Activated CD4-positive, alpha-beta T cell treated with anti-CD3 and anti-CD28 coated beads for 36 hours (primary cell): ENCODE results near the gene LBHD2. TPM values are rescaled to one million over a fixed set of nuclear protein-coding genes. Genes with fewer than 3 reads are reported as not detected.

Source experiments
- ATAC-seq: fragments of 200-7000 bp; cut with Tn5 transposase; one replicate; pipeline ENCODE4 v1.10.0; 2021; ENCODE audit warnings: mild to moderate bottlenecking, moderate library complexity
- CTCF ChIA-PET: fragments of 350-600 bp; sonication (Branson Sonifier 250); formaldehyde crosslinking; loops from one replicate; lab custom pipeline; 2021; ENCODE audit warnings: antibody characterized with exemption; lab: Charles Lee
- POLR2A ChIA-PET: fragments of 350-600 bp; sonication (Branson Sonifier 250); formaldehyde crosslinking; loops from one replicate; lab custom pipeline; 2021; ENCODE audit warnings: antibody characterized with exemption, inconsistent platforms; lab: Charles Lee
- DNase-seq: peaks from one replicate; pipeline ENCODE4 v3.0.0-alpha.2; 2020
- H3K27ac Mint-ChIP-seq: one replicate; pipeline ENCODE4 v1.8.0; 2021; ENCODE audit warnings: mixed read lengths
- H3K27me3 Mint-ChIP-seq: one replicate; pipeline ENCODE4 v1.8.0; 2021; ENCODE audit warnings: mixed read lengths
- H3K36me3 Mint-ChIP-seq: one replicate; pipeline ENCODE4 v1.8.0; 2021; ENCODE audit warnings: low read depth, mixed read lengths
- H3K4me1 Mint-ChIP-seq: one replicate; pipeline ENCODE4 v1.8.0; 2021; ENCODE audit warnings: mixed read lengths
- H3K4me3 Mint-ChIP-seq: one replicate; pipeline ENCODE4 v1.8.0; 2021; ENCODE audit warnings: mild to moderate bottlenecking, moderate library complexity, mixed read lengths
- H3K9me3 Mint-ChIP-seq: one replicate; pipeline ENCODE4 v1.8.0; 2021; ENCODE audit warnings: low read depth, mixed read lengths
- intact Hi-C, 2 experiments: fragments of 100-400 bp; cut with DNase I in 1 of 2; cut with micrococcal nuclease in 1 of 2; formaldehyde crosslinking; loops; one replicate each; pipeline versions ENCODE4 v1.14.2 to v1.15.1; 2022 to 2024; cut with DNase I, micrococcal nuclease
- total RNA-seq, 2 experiments: library from RNA; stranded (reverse); gene quantifications; one replicate each; pipeline ENCODE4 v1.2.3, GENCODE V29; 2021

The LBHD2 gene
- total RNA-seq, 2 experiments from 2014 or later, result not detected

DNA sequence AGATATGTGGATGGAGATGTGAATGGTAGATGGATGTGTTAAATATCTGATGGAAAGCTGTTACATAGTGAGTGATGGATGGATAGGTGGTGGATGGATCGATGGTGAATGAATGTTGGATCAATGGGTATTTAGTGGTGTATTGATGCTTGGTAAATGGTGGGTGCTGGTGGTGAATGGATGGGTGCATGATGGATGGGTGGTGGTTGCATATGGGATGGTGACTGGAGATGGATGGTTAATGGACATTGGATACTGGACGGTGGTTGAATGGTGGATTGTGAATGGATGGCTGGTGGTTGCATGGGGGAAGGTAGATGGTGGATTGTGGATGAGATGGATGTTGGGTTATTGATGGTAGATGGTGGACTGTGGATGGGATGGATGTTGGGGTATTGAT lies 2.1 kb upstream of the LBHD2 start:
- Mint-ChIP-seq H3K27ac (no peak overlapping the region), H3K27me3 (peaks cover 6% of the 10 kb centered on the region), H3K4me3 (no peak overlapping the region), H3K9me3 (no peaks in the 10 kb centered on the region), H3K4me1 (no peaks in the 10 kb centered on the region), H3K36me3 (no peaks in the 10 kb centered on the region)
- no peak for DNase-seq
- CTCF ChIA-PET, result no interaction called here
- intact Hi-C loops, result no loop called here
- POLR2A ChIA-PET, result no interaction called here
- no peak for ATAC-seq

DNA sequence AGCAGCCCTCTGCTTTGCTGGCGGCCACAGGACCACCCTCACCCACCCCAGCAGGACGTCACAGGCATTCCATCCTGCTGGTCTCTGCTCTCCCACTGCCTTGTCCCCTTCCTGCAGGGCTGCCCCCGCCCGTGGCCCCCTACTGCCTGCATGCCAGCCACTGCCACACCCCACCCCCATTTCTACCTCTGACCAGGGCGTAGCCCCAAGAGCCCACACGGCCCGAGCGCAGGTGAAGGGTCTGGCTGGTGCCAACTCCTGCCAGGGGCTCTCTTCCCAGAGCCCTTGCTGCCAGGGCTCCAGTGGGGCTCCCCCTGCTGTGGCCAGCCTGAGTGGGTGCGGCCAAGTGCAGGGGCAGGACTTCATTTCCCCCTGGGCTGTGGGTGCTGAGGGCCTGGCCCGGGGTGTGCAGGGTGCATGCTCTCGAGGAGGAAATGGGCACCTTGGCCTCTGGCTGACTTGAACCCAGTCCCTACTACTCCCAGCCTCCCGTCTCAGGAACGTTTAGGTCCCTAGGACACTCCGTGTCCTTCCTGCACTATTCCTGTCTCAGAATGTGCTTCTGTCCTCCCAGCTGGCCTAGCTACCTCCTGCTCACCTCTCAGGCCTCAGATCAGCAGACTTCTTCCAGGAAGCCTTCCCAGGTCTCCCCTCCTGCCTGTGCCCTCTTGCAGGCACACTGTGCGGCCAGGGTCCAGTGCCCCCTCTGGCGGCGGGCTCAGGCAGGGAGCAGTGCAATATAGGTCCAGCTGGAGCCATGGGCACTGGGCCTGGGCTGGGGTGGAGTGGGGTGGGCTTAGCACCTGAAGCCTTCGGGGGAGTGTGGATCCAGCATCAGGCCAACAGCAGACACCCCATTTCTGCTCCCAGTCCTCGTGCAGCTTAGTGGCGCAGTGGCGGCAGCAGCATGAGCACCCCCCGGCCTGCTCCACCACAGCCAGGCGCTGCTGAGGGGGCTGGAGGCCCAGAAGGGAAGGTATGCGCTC lies 1.4 kb downstream of the LBHD2 start:
- H3K27me3 Mint-ChIP-seq, result peaks cover 6% of the 10 kb centered on the region
- DNase-seq (no peak), ATAC-seq (no peak)
- no peak overlapping the region for H3K27ac Mint-ChIP-seq
- intact Hi-C loops, result no loop called here
- H3K4me3 Mint-ChIP-seq, result no peak overlapping the region
- H3K9me3 Mint-ChIP-seq, result no peaks in the 10 kb centered on the region
- no peaks in the 10 kb centered on the region for H3K36me3 Mint-ChIP-seq
- ChIA-PET CTCF (interaction anchor here (1.3 kb wide), 1 partner anchor 20 kb away, joined by 5 read pairs; no protein-coding TSS in a partner anchor), POLR2A (no interaction called here)
- no peaks in the 10 kb centered on the region for H3K4me1 Mint-ChIP-seq

DNA sequence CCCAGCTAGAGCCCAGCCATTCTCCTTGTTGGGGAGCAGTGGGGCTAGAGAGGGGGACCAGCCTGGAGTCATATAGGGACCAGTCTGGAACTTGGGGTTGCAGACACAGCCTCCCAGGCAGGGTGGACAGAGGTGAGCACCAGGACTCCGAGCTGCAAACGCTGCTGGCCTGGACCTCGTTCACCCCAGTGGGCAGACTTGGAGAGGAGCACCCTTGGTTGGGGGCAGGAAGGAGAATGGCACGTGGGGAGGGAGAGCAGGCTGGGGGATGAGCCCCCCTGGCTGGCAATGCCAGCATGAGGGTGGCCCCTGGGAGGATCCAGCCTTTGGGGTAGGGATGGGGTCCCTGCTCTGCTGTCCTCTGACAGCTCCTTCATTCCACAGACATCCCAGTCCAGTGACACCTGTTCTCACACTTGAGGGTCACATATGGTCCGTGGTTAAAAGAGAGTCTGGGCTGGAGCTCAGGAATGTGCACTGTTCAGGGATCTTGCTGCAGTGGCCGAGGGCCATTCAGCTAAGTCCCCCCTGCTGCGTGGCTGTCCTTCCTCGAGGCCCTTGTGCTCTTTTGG lies 2.8 kb downstream of the LBHD2 start:
- Mint-ChIP-seq H3K9me3 (no peaks in the 10 kb centered on the region), H3K36me3 (no peaks in the 10 kb centered on the region), H3K4me1 (peaks cover 3% of the 10 kb centered on the region), H3K27ac (no peak overlapping the region), H3K4me3 (no peak overlapping the region), H3K27me3 (peaks cover 6% of the 10 kb centered on the region)
- ChIA-PET POLR2A (no interaction called here), CTCF (no interaction called here)
- ATAC-seq (no peak), DNase-seq (no peak)
- intact Hi-C loops, result no loop called here

DNA sequence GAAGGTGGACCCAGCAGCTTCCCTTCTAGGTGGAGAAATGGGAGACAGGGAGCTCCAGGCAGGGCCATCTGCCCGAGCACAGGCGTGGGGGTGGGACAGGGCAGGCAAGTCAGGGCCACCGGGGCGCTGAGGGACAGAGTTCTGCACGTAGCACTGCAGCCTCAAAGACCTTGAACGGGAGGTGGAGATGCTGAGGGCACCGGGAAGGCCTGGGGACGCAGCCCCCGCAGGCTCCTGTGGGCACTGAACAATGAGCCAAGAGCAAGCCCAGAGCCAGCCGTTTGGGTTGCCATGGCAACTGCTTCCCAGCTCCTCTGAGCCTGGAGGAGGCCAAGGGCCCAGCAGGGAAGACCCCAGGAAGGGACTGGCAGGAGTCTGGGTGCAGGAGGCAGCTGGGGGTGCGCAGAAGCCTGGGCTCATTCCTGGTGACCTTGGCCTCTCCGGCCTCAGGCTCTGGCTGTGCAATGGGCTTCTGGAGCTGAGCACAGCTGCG lies 3.4 kb downstream of the LBHD2 start:
- no peaks in the 10 kb centered on the region for H3K36me3 Mint-ChIP-seq
- POLR2A ChIA-PET, result no interaction called here

DNA sequence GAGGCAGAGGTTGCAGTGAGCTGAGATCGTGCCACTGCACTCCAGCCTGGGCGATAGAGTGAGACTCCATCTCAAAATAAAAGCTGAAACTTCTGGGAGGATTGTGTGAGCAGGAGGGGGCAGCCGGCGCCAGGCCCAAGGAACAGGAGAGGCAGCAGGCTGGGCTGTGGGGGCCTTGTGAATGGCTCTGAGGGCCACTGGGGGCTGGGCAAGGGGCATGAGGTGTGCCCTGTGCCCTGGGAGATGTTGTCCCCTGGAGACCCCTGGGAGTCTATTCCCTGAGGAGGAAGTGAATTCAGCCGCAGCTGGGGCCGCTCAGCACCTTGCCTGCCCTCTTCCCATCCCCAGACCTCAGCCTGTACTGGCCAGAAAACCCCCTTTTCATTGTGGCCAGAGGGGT lies 4.9 kb downstream of the LBHD2 start:
- ATAC-seq, result no peak
- H3K9me3 Mint-ChIP-seq, result no peaks in the 10 kb centered on the region
- H3K36me3 Mint-ChIP-seq, result no peaks in the 10 kb centered on the region
- CTCF ChIA-PET, result interaction anchor here (1.2 kb wide), 1 partner anchor 16 kb away, joined by 3 read pairs; no protein-coding TSS in a partner anchor
- no peak overlapping the region for H3K4me3 Mint-ChIP-seq
- no peak for DNase-seq
- POLR2A ChIA-PET, result no interaction called here
- H3K4me1 Mint-ChIP-seq, result peaks cover 3% of the 10 kb centered on the region
- H3K27ac Mint-ChIP-seq, result no peak overlapping the region
- intact Hi-C loops, result no loop called here
- peaks cover 6% of the 10 kb centered on the region for H3K27me3 Mint-ChIP-seq

More for the DNA sequence above, 3.4 kb downstream of the LBHD2 start:
- no peak overlapping the region for H3K27ac Mint-ChIP-seq
- intact Hi-C loops, result no loop called here
- ATAC-seq, result no peak
- CTCF ChIA-PET, result no interaction called here
- H3K9me3 Mint-ChIP-seq, result no peaks in the 10 kb centered on the region
- peaks cover 3% of the 10 kb centered on the region for H3K4me1 Mint-ChIP-seq
- no peak overlapping the region for H3K4me3 Mint-ChIP-seq
- peaks cover 6% of the 10 kb centered on the region for H3K27me3 Mint-ChIP-seq
- no peak for DNase-seq

DNA sequence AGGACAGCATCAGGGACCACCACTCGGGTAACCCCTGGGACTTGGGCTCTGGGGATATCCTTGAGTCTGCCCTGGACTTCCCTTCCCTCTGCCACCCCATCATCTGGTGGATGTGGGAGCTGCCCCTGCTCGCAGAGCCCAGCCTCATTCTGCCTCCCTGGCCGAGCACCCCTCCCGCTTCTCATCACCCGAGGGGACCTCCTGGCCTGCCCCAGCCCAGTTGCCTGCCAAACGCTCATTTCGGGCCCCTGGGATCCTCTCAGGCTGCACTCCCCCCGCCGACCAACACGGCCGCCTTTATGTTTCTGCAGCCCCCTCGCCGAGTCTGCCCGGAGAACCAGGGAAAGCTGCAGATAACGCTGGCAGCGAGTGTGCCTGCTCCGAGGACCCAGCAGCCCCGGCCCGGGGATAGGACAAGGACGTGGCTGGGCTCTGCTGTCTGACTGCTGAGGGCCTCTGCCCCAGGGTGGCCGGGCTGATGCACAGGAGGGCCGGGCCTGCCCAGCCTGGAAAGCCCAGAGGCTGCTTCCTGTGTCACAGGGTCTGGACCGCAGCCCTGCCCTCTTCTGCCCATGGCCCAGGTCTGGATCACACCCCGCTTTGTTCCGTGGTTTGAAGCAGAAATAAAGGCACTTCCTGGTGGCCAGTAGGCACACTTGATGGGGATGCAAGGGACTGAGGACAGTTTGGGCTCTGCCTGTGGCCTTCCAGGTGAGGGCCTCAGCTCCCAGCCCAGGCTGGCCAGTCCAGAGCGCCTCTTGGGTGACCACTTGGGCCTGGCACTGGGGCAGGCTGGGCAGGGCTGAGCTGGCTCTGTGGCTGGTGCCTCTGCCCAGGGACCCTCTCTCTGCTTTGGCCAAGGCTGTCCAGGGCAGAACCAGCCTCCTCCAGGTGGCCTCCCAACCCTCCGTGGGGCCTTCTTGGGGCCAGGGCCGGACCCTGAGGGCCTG lies 5.7 kb downstream of the LBHD2 start:
- Mint-ChIP-seq H3K4me3 (no peak overlapping the region), H3K9me3 (no peaks in the 10 kb centered on the region), H3K36me3 (no peaks in the 10 kb centered on the region), H3K27ac (no peak overlapping the region), H3K4me1 (peaks cover 3% of the 10 kb centered on the region), H3K27me3 (peaks cover 3% of the 10 kb centered on the region)
- CTCF ChIA-PET, result interaction anchor here (1.2 kb wide), 1 partner anchor 15 kb away, joined by 3 read pairs; no protein-coding TSS in a partner anchor
- no peak for ATAC-seq
- POLR2A ChIA-PET, result interaction anchor here (0.9 kb wide), 1 partner anchor 16 kb away, joined by 4 read pairs; no protein-coding TSS in a partner anchor
- intact Hi-C loops, result no loop called here
- DNase-seq, result no peak

DNA sequence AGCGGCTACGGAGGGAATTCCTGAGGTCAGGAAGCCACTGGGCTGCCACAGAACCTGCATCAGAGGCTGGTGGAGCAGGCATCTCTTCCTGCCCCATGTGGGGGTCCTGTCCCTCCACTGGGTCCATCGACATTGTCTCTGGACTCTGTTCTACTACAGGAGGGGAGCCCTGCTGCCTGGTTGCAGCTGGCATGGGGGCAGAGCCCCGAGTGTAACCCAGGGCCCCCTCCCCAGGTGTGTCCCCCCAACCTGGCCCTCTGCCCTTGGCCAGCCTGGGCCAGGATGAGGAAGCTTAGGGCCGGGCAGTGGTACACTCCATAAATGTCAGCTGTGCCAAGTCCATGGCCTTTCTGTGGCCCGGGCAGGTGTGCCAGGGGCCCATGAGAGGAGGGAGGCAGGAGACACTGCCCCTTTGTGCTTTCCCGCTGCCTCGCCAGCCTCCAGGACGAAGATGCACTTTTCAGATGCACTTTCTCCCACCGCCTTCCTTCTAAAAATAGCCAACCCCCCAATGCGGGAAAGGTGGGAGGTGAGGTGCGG lies 6.5 kb downstream of the LBHD2 start:
- ChIA-PET POLR2A (interaction anchor here (0.9 kb wide), 1 partner anchor 15 kb away, joined by 4 read pairs; no protein-coding TSS in a partner anchor), CTCF (interaction anchor here (1.3 kb wide), 1 partner anchor 15 kb away, joined by 4 read pairs; no protein-coding TSS in a partner anchor)
- no peak for DNase-seq
- Mint-ChIP-seq H3K4me1 (peaks cover 3% of the 10 kb centered on the region), H3K36me3 (no peaks in the 10 kb centered on the region), H3K9me3 (no peaks in the 10 kb centered on the region), H3K27ac (no peak overlapping the region), H3K27me3 (peaks cover 1% of the 10 kb centered on the region), H3K4me3 (peak overlapping the region; percentile 12)
- ATAC-seq, result no peak
- intact Hi-C loops, result loop anchor here (1.0 kb wide), 2 partner anchors 15 to 396 kb away; no protein-coding TSS in a partner anchor

DNA sequence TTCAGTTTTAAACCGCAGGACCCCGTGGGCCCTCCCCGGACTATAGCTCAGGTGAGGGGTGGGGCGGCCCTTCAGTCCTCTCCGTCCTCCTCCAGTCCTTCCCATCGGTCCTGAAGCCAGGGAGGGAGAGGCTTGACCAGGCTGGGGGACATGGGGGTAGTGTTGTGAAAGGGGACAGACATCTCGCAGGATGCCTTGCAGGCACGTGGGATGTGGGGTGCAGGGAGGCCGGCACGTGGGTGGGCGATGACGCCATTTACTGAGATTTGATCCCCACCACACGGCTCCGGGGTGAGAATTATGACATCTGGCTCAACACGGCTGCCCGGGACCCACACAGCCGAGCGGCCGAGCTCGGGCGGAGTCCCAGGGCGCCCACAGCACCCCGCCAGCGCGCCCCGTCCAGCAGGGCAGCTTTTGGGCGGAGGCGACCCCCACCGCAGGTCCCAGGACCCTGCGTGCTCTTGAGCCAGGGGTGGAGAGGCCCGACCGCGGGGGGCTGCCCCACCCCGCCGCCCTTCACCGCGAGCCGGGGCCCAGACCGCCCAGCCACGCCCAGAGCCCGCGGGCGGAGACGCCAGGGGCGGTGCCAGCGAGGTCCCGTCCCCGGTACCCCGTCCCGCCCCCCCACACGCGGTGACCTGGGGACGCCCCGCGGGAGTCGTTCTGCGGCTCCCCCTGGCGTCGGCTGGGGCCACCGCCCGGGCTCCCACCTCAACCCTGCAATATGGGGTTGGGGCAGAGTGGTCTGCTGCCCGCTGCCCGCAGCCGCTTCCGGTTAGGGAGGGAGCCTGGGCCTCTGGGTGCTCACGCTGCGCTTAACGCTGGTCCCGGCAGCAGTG lies 7.3 kb downstream of the LBHD2 start:
- ATAC-seq (peak; percentile 91), DNase-seq (peak; percentile 88)
- peak overlapping the region; percentile 12 for H3K4me3 Mint-ChIP-seq
- intact Hi-C loops, result loop anchor here (1.0 kb wide), 2 partner anchors 16 to 397 kb away; no protein-coding TSS in a partner anchor
- peaks cover 3% of the 10 kb centered on the region for H3K4me1 Mint-ChIP-seq
- no peak overlapping the region for H3K27ac Mint-ChIP-seq
- no peaks in the 10 kb centered on the region for H3K27me3 Mint-ChIP-seq
- CTCF ChIA-PET, result interaction anchor here (0.7 to 1.3 kb wide), 2 partner anchors 14 to 92 kb away, joined by 3 to 4 read pairs; no protein-coding TSS in a partner anchor
- POLR2A ChIA-PET, result interaction anchor here (0.9 kb wide), 1 partner anchor 14 kb away, joined by 4 read pairs; no protein-coding TSS in a partner anchor
- H3K36me3 Mint-ChIP-seq, result no peaks in the 10 kb centered on the region
- no peaks in the 10 kb centered on the region for H3K9me3 Mint-ChIP-seq

DNA sequence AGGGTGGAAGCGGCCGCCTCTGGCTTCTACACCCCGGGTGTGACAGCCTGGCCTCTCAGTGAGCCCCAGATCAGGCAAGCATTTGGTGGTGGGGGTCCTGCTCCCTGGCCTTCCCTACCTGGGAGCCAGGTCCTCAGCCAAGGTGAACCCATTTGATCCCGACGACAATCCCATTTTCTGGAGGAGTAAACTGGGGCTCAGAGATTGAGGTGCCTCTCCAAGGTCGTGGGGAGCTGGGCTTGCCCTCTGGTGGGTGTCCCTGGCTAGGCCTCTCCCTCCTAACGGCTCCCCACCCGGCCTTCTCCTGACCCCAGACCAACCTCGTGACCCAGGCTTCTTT lies 7.8 kb downstream of the LBHD2 start:
- POLR2A ChIA-PET, result no interaction called here
- Mint-ChIP-seq H3K36me3 (no peaks in the 10 kb centered on the region), H3K9me3 (no peaks in the 10 kb centered on the region), H3K4me3 (no peak overlapping the region), H3K27me3 (no peaks in the 10 kb centered on the region), H3K4me1 (peaks cover 3% of the 10 kb centered on the region), H3K27ac (no peak overlapping the region)
- CTCF ChIA-PET, result interaction anchor here (0.7 to 1.3 kb wide), 5 partner anchors 13 to 332 kb away, joined by 3 to 6 read pairs (median 4); no protein-coding TSS in a partner anchor
- no peak for ATAC-seq
- intact Hi-C loops, result loop anchor here (1.0 kb wide), 2 partner anchors 17 to 398 kb away; no protein-coding TSS in a partner anchor
- no peak for DNase-seq
